HG03039 (cell line): ENCODE results near the gene CIDEC.

Experiments
- ATAC-seq: cut with Tn5 transposase; IDR thresholded peaks from one replicate; pipeline ENCODE4 v1.9.1; 2021; ENCODE audit warnings: mild to moderate bottlenecking, moderate library complexity; ENCODE audit not compliant: unreplicated experiment

Gene CIDEC

GRCh38 chr3:9817436-9817835, 62.6 kb downstream of the CIDEC start:
- no peak for ATAC-seq
